PC-3 (cell line): Measurements from ENCODE around the gene ECHDC3.

Source experiments
- EZH2 ChIP-seq: fragments of 300-600 bp; sonication (generic); IDR thresholded peaks from one replicate; pipeline ENCODE4 v1.6.1; 2017; ENCODE audit warnings: antibody characterized with exemption, mild to moderate bottlenecking, low read length; ENCODE audit not compliant: unreplicated experiment
- TF ChIP-seq, protein P1 (sequence below): fragments of 300-600 bp; sonication (generic); conservative IDR thresholded peaks from 2 replicates; pipeline ENCODE4 v1.5.1; 2017; ENCODE audit warnings: antibody characterized with exemption, low read depth, mild to moderate bottlenecking, low read length

- TF ChIP-seq, protein P1, sequence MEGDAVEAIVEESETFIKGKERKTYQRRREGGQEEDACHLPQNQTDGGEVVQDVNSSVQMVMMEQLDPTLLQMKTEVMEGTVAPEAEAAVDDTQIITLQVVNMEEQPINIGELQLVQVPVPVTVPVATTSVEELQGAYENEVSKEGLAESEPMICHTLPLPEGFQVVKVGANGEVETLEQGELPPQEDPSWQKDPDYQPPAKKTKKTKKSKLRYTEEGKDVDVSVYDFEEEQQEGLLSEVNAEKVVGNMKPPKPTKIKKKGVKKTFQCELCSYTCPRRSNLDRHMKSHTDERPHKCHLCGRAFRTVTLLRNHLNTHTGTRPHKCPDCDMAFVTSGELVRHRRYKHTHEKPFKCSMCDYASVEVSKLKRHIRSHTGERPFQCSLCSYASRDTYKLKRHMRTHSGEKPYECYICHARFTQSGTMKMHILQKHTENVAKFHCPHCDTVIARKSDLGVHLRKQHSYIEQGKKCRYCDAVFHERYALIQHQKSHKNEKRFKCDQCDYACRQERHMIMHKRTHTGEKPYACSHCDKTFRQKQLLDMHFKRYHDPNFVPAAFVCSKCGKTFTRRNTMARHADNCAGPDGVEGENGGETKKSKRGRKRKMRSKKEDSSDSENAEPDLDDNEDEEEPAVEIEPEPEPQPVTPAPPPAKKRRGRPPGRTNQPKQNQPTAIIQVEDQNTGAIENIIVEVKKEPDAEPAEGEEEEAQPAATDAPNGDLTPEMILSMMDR = no peak
- TF ChIP-seq EZH2 = no peak
These were observed 63.6 kb downstream of the ECHDC3 start for GRCh38 chr10:11805792-11806191.
